GM19328 (cell line): ENCODE data around the gene ITPRIPL2.

Source experiments
- ATAC-seq: cut with Tn5 transposase; IDR thresholded peaks from one replicate; pipeline ENCODE4 v1.9.1; 2021; ENCODE audit warnings: mild to moderate bottlenecking, moderate library complexity; ENCODE audit not compliant: unreplicated experiment

The ITPRIPL2 gene

DNA sequence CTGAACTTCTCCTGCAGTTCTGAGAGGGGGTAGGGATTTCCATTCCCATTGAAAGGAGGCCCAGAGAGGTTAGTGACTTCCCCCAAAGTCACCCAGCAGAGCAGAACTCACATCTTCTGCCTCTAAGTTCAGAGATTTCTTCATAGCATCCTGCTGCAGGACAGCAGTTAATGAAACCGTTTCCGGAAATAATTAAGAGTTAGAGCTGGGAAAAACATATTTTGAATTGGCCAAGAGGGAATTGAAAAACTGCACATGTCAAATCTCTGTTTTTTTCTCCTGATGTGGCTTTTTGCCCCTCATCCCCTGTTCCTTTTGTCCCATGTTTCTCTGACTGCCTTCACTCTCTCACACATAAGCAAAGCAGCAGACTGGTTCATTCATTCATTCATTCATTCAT is 26.6 kb downstream of the ITPRIPL2 start:
- ATAC-seq = no peak

- ATAC-seq = no peak
These were observed 29.3 kb downstream of the ITPRIPL2 start for GRCh38 chr16:19142939-19143598.

DNA sequence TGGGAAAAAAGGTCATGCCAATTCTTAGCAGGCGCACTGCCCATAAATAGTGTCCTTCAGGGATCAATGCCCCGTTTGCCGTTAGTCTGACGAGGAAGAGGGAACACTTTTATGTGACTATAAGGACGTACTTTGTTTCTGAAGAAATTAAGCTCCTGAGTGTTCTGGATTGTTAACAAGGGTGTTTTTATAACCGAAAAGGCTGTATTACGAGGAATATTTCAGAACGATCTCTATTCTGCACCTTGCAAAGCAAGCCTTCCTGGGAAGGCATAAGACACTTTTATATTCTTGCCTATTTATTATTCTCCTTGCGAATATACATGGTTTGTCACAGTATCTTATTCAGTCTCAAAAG is 29.8 kb downstream of the ITPRIPL2 start:
- ATAC-seq = no peak

GRCh38 chr16:19145010-19145409 is 31.2 kb downstream of the ITPRIPL2 start:
- ATAC-seq = no peak

DNA sequence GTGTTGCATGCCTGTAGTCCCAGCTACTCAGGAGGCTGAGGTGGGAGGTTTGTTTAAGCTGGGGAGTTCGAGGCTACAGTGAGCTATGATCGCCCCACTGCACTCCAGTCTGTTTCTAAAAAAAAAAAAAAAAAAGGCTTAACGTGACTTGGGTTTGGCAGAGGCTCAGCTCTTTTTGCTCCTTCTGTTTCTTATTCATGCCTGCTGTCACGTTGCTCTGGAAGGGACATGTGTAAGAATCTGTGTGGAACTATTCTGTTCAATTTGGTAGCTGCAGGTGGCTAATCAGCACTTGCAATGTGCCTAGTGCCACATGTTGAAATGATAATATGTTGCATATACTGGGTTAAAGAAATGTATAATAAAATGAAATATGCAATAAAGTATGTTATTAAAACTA is 33.4 kb downstream of the ITPRIPL2 start:
- ATAC-seq = no peak

- ATAC-seq = no peak
These were observed 33.9 kb downstream of the ITPRIPL2 start for GRCh38 chr16:19147627-19148026.

DNA sequence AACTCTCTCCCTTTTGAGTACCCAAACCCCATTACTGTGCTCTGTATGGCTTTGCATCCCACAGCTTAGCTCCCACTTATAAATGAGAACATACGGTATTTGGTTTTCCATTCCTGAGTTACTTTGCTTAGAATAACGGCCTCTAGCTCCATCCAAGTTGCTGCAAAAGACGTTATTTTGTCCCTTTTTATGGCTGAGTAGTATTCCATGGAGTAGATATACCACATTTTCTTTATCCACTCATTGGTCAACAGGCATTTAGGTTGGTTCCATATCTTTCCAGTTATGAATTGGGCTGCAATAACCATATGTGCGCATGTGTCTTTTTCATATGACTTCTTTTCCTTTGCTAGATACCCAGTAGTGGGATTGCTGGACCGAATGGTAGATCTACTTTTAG is 34.4 kb downstream of the ITPRIPL2 start:
- ATAC-seq = no peak

DNA sequence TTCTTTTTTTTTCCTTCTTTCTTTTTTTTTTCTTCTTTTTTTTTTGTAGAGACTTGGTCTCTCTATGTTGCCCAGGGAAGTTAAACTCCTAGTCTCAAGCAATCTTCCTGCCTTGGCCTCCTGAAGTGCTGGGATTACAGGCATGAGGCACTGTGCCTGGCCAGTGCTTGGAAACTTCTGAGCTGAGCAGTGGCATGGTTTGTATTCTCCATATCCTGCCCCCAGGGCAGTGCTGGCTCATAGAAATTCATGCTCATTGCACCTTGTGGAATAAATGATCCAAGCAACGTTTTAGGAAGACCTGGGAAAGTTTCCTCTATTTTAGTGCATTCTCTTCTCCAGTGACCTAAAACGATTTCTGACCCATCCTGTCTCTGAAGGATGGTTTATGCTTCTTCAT is 37.5 kb downstream of the ITPRIPL2 start:
- ATAC-seq = no peak

DNA sequence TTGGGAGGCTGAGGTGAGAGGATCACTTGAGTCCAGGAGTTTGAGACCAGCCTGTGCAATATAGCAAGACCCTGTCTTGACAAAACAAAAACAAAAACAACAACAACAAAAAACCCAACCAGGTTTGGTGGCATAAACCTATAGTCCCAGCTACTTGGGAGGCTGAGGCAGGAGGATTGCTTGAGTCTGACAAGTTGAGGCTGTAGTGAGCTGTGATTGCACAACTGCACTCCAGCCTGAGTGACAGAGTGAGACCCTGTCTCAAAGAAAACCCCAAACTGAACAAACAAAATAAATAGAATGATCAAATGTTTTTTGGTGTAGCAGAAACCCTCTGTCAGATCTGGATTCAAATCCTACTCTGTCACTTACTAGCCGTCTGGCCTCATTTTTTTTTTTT is 38.3 kb downstream of the ITPRIPL2 start:
- ATAC-seq = no peak

DNA sequence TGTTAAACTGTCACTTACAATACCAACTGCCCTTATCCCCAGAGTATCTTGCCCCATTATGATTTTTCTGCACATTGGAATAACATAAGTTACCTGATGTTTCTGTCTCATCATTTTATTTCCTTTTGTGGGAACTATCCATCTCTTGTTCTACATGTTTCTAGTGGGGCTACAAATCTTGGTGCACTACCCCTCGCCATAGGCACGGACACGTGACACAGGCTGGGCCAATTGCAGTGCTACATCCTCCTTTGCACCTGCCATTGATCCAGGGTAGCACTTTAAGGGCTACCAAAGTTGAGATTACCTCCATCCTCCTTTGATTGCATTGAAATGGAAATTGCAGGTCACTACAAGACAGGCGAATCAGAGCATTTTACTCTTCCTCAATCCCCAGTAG is 40.1 kb downstream of the ITPRIPL2 start:
- ATAC-seq = no peak

DNA sequence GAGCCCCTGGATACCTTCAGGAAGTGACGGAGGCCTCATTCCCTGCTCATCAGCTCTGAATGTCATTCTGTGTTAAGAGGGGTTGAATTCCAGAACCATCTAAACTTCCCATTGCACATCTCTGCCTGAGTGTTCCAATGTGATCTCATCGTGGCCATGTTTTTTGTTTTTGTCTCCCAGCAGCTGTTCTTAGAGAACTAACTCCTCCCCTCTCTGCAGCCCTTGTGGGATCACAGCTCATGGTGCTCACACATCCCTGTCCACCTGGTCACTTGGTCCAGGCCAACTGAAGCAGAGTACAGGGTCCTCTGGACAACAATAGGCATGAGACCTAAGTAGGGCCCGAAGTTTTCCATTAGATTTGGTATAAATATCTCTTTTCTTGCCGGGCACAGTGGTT is 48.3 kb downstream of the ITPRIPL2 start:
- ATAC-seq = no peak

DNA sequence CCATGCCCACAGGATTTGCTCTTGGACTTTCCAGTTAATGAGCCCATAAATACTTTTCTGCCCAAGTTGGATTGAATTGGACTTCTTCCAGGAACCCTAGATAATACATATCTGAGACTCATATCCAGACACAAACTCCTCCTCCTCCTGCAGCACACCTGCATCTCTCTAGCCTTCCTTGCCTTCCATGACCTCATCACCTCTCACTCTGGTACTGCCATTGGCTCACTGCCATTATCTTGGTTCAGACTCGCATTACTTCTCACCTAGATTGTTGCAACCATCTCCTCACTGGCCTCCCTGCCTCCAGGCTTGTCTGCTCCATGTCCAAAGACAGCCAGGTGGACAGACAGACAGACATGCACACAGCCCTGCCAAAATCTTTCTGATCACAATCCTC is 49.5 kb downstream of the ITPRIPL2 start:
- no peak for ATAC-seq

DNA sequence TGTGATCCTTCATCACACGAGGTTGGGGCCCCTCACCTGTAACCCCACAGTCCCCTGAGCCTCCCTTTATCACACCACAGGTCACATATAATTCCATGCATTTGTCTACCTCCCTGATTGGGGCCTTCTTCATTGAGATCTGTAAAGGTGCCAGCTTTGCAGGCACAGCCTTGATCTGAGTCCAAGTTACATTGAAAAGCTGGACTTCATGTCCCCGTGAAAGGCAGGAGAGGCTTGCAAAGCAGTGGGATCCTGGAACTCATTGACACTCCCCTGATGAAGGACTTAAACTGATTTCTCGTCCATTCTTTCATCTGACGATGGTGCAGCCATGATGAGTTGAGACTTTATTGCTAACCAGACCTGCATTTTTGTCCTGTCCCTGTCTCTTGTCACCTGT is 50.5 kb downstream of the ITPRIPL2 start:
- no peak for ATAC-seq

DNA sequence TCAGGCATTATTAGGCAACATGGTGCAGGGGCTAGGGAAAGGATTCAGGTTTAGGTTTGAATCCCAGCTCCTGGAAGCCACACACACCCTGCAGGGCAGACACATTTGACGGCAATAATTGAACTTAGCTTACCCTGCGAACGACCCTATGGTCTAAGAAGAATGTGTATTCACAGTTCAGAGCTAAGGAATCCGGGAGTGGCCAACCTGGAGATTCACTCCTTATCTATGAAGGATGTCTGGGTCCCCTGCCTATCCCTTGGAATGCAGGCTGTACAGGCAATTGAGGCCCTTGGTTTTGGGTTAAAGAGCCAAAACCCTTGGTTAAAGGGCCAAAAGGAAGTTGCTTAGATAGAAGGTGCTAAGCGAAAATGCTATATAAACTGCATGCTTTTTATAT is 51.3 kb downstream of the ITPRIPL2 start:
- ATAC-seq = no peak

DNA sequence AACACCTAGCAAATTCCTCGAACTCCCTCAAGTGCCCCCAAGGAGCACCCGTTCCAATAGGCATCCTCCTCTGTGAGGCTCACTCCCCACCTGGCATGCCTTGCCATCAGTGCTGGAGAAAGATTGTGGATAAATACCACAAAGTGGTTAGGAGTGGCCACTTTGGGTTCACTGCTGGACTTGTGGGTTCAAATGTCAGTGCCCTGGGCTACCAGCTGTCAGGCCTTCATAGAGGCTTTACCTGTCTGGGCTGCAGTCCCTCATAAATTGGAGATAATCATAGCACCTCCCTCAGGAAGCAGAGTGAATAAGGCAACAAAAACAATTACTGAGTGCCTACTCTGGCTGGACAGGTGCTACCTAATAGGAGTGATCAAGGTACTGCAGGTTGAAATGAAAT is 52.7 kb downstream of the ITPRIPL2 start:
- no peak for ATAC-seq

- no peak for ATAC-seq
These were observed 54.1 kb downstream of the ITPRIPL2 start, which contains the start of gene SYT17 for GRCh38 chr16:19167710-19168370. TSS of gene SYT17 (plus strand) at chr16:19168240. CDS start at chr16:19168647, 407 bp downstream.

DNA sequence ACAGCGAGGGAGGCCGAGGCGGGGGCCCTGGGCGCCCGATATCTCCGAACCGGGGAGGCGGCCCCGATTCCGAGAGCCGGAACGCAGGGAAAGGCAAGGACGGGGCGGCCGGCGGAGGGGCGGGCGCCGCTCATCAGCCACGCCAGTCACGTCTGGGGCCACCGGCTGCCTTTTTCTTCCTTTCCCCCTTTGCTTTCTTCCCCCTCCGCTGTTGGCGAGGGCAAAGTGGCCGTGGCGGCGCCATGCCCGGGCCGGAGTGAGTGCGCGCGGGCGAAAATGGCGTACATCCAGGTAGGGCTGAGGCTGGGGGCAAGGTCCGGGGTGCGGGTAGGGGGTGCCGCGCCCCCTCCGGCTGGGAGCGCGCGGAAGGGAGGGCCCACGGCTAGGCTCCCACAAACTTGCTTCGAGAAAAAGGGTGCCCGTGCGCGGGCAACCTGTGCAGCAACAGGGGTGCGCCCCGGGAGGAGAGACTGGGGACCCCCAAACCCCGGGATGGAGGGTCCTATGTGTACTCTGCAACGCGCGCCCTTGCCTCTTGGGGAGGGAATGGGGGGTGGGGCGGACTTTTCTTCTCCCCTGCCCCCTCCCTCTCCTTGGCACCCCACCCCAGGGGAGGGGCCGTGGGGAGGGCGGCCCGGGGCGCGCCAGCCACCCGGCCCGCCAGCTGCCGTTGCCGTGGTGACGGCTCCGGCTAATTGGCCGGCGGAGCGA is 54.8 kb downstream of the ITPRIPL2 start:
- ATAC-seq = no peak

GRCh38 chr16:19169082-19169639 is 55.4 kb downstream of the ITPRIPL2 start:
- ATAC-seq = no peak

DNA sequence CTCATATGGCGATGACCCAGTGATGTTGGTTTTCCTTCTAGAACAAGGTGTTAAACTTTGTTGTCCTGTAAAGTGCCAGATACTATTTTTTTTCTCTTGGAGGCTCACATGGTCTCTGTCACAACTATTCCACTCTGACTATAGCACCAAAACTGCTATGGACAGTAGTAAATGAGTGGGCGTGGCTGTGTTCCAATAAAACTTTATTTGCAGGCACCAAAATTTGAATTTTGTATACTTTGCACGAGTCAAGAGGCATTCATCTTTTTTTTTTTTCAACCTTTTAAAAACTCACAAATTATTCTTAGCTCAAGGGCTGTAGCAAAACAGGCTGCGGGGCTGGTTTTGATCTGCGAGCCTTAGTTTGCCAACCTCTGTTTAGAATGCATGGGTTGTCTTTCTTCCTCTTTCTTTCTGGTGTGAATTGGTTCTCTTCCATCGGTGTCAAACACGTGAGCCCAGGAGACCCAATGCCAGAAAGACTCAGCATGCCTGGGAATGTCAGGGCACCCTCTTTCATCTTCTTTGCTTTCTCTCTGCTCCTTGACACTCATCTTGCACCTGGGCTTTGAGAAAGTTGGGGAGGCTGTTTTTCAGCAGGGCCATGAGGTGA is 56.4 kb downstream of the ITPRIPL2 start:
- ATAC-seq = no peak
